Trophoblast cell (in vitro differentiated cells and primary cell): Measurements from ENCODE around the gene C1R.

Experiments
- DNase-seq, 2 donors: peaks; one replicate each; pipeline ENCODE4 v3.0.0-alpha.2; 2016
- H2AFZ ChIP-seq: 2 replicates; pipeline ENCODE4 v1.6.1; 2013; ENCODE audit warnings: low read length, moderate library complexity, mild to moderate bottlenecking; ENCODE audit not compliant: insufficient read depth, poor library complexity
- H2AK5ac ChIP-seq: 2 replicates; pipeline ENCODE4 v1.6.1; 2013; ENCODE audit warnings: mild to moderate bottlenecking, low read length
- H2BK120ac ChIP-seq: 2 replicates; pipeline ENCODE4 v1.6.1; 2013; ENCODE audit warnings: low read length, mild to moderate bottlenecking, moderate library complexity; ENCODE audit not compliant: insufficient read depth, poor library complexity
- H2BK12ac ChIP-seq: 2 replicates; pipeline ENCODE4 v1.6.1; 2013; ENCODE audit warnings: mild to moderate bottlenecking, low read length, moderate library complexity
- H2BK5ac ChIP-seq: 2 replicates; pipeline ENCODE4 v1.6.1; 2013; ENCODE audit warnings: low read length, low read depth, moderate library complexity, mild to moderate bottlenecking; ENCODE audit not compliant: poor library complexity
- H3K14ac ChIP-seq: 2 replicates; pipeline ENCODE4 v1.6.1; 2013; ENCODE audit warnings: mild to moderate bottlenecking, low read length
- H3K18ac ChIP-seq: 2 replicates; pipeline ENCODE4 v1.6.1; 2013; ENCODE audit warnings: mild to moderate bottlenecking, low read length
- H3K23ac ChIP-seq: 2 replicates; pipeline ENCODE4 v1.6.1; 2013; ENCODE audit warnings: low read length
- H3K27ac ChIP-seq: 2 replicates; pipeline ENCODE4 v1.5.1; 2013; ENCODE audit warnings: low read depth, mild to moderate bottlenecking, inconsistent platforms, low read length, moderate library complexity
- H3K27me3 ChIP-seq: 2 replicates; pipeline ENCODE4 v1.6.1; 2013; ENCODE audit warnings: inconsistent platforms, mild to moderate bottlenecking, low read length, moderate library complexity; ENCODE audit not compliant: insufficient read depth
- H3K36me3 ChIP-seq, 2 experiments: 1 replicate in 1 of 2; 2 replicates in 1 of 2; pipeline ENCODE4 v1.6.1; 2013; ENCODE audit warnings: low read length in 2 of 2, mild to moderate bottlenecking in 2 of 2, moderate library complexity in 1 of 2; ENCODE audit not compliant: insufficient read depth in 2 of 2, control insufficient read depth in 1 of 2
- H3K4ac ChIP-seq: 2 replicates; pipeline ENCODE4 v1.6.1; 2013; ENCODE audit warnings: low read depth, mild to moderate bottlenecking, low read length, moderate library complexity
- H3K4me1 ChIP-seq, 2 experiments: 1 replicate in 1 of 2; 2 replicates in 1 of 2; pipeline ENCODE4 v1.6.1; 2013; ENCODE audit warnings: low read length in 2 of 2, mild to moderate bottlenecking in 2 of 2, moderate library complexity in 1 of 2; ENCODE audit not compliant: insufficient read depth in 2 of 2, control insufficient read depth in 1 of 2
- H3K4me2 ChIP-seq: 2 replicates; pipeline ENCODE4 v1.6.1; 2013; ENCODE audit warnings: inconsistent platforms, mild to moderate bottlenecking, low read length, moderate library complexity
- H3K4me3 ChIP-seq: 2 replicates; pipeline ENCODE4 v1.5.1; 2013; ENCODE audit warnings: mild to moderate bottlenecking, low read depth, low read length, inconsistent platforms
- H3K79me1 ChIP-seq: one replicate; pipeline ENCODE4 v1.6.1; 2013; ENCODE audit warnings: low read length
- H3K79me2 ChIP-seq: 2 replicates; pipeline ENCODE4 v1.6.1; 2013; ENCODE audit warnings: low read length, mild to moderate bottlenecking; ENCODE audit not compliant: control insufficient read depth, insufficient read depth, poor library complexity
- H3K9ac ChIP-seq: 2 replicates; pipeline ENCODE4 v1.6.1; 2013; ENCODE audit warnings: mild to moderate bottlenecking, low read length
- H3K9me3 ChIP-seq: 2 replicates; pipeline ENCODE4 v1.6.1; 2013; ENCODE audit warnings: low read depth, mild to moderate bottlenecking, control low read depth, inconsistent platforms, low read length; ENCODE audit not compliant: insufficient read depth
- H4K12ac ChIP-seq: 2 replicates; pipeline ENCODE4 v1.6.1; 2013; ENCODE audit warnings: low read depth, mild to moderate bottlenecking, low read length, moderate library complexity
- H4K8ac ChIP-seq: 2 replicates; pipeline ENCODE4 v1.6.1; 2013; ENCODE audit warnings: low read depth, mild to moderate bottlenecking, low read length, moderate library complexity
- H4K91ac ChIP-seq: one replicate; pipeline ENCODE4 v1.6.1; 2013; ENCODE audit warnings: low read depth, mild to moderate bottlenecking, low read length, moderate library complexity
- WGBS: extraction: QIAGEN DNeasy Blood & Tissue Kit; methylation state at CpG from one replicate; pipeline ENCODE4 v1.1.7; 2013; ENCODE audit warnings: missing lambda C conversion rate; ENCODE audit not compliant: insufficient read length, insufficient coverage; ENCODE audit errors: extremely low coverage; 5-methylcytosine and 5-hydroxymethylcytosine counted together

C1R gene

DNA sequence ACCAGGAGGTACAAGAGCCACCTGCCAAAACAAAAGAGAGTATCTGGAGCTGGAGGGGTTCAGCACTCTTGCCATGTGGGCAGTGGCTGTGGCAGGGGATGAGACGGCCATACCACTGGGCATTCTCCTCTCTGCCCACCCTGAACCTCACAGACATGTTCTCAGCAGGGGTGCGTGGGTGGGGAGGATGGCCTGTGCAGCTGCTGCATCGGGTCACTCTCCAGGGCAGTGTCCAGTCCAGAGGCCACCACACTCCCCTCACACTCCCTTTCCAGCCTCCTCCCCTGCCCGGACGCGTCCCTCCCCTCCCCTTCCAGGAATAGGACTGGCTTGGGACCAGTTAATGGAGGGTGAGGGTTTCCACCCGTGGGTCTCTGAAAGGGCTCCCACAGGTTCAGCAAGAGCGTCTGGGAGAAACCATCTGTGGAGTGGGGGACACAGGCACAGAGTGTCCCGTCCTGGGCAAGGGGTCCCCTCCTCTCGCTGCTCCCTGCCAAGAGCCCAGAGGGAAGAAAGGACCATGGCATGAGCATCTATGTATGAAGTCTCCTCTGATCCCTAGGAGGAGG, 501 bp downstream of the C1R start:
- Histone ChIP-seq H4K12ac (no peak overlapping the region), H3K9me3 (no peaks in the 10 kb centered on the region), H3K27ac (no peak overlapping the region), H4K8ac (no peak overlapping the region), H3K27me3 (no peaks in the 10 kb centered on the region), H2BK12ac (no peak overlapping the region), H3K9ac (no peak overlapping the region), H3K4ac (no peak overlapping the region), H3K79me2 (no peaks in the 10 kb centered on the region), H3K4me2 (no peak overlapping the region), H3K14ac (no peak overlapping the region), H3K23ac (no peak overlapping the region), H3K36me3 (no peaks in the 10 kb centered on the region), H2BK120ac (no peak overlapping the region), H4K91ac (no peak overlapping the region), H3K4me3 (no peak overlapping the region), H2AK5ac (no peak overlapping the region), H3K18ac (no peak overlapping the region), H2AFZ (no peak overlapping the region), H3K4me1 (no peaks in the 10 kb centered on the region), H3K79me1 (no peaks in the 10 kb centered on the region), H2BK5ac (no peak overlapping the region)
- DNase-seq, result no peak
- no CpG with 5 or more reads among the region's 10 CpGs for WGBS

DNA sequence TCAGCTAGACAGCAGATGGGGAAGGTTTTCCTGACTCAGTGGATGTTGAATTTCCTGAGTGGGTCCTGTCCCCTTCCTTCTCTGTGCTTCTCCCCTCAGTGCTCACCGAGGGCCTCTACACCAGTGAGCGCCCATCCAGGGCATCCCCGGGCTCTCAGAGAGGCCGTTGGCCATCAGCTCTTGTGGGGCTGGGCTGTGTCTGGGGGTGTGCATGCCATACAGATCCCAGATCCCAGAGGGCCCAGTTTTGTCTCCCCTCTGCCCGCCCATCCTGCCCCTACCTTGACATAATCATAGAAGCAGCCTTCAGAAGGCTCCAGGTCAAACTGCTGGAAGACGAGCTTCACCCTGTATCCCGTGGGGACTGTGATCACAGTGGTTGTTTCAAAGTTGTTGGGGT, 1.1 kb downstream of the C1R start:
- no peak overlapping the region for H3K14ac ChIP-seq
- WGBS, result no CpG with 5 or more reads among the region's 7 CpGs
- H4K12ac ChIP-seq, result no peak overlapping the region

DNA sequence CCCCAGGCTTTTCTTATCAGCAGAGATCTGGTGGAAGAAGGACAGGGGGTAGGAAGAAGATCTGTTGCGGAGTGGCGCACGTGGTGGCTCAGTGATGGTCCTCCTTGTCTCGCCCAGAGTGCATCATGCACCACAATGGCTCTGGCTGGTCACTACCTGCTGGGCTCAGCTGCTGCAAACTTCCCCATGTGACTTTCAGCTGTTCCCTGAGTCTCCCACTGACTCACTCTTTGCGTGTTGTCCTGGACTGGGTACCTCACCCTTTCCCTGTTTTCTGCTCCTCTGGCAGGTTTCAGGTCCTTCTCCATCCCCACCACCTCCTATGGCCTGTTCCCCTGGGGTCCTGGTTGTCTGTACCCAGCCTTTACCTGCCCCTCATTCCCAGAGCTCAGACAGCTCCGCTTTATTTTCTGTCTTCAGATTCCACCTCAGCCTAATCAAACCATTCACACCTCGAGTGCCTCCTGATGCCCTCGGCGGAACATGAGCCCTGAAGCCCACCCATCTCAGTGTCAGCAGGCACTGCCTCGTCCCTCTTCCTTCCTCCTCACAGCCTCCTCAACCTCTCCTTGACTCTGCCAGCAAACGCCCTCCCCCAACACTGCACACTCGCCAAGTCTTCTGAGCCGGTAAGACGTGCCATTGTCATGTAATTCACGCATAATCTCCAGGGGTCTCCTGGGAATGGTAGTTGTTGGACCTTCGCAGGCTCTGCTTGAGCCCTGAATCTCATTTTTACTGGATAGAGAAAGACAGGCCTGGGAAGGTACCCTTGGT, 1.8 kb downstream of the C1R start:
- Histone ChIP-seq H3K36me3 (no peaks in the 10 kb centered on the region), H3K4me3 (peak overlapping the region; percentile 36), H3K14ac (no peak overlapping the region), H2BK5ac (no peak overlapping the region), H4K91ac (no peak overlapping the region), H3K4me1 (no peaks in the 10 kb centered on the region), H3K27me3 (no peaks in the 10 kb centered on the region), H2AK5ac (no peak overlapping the region), H3K9ac (no peak overlapping the region), H4K12ac (no peak overlapping the region), H2BK12ac (no peak overlapping the region), H3K23ac (no peak overlapping the region), H3K4me2 (no peak overlapping the region), H2AFZ (no peak overlapping the region), H3K79me1 (no peaks in the 10 kb centered on the region), H3K18ac (no peak overlapping the region), H2BK120ac (no peak overlapping the region), H4K8ac (no peak overlapping the region), H3K27ac (no peak overlapping the region), H3K79me2 (no peaks in the 10 kb centered on the region), H3K4ac (no peak overlapping the region), H3K9me3 (no peaks in the 10 kb centered on the region)
- DNase-seq, result no peak
- WGBS, result no CpG with 5 or more reads among the region's 16 CpGs

More for the DNA sequence above, 1.1 kb downstream of the C1R start:
- Histone ChIP-seq H3K9ac (no peak overlapping the region), H3K27ac (no peak overlapping the region), H2AFZ (no peak overlapping the region), H3K4me3 (no peak overlapping the region), H4K8ac (no peak overlapping the region), H3K4ac (no peak overlapping the region), H4K91ac (no peak overlapping the region), H3K18ac (no peak overlapping the region), H3K79me1 (no peaks in the 10 kb centered on the region), H2BK12ac (no peak overlapping the region), H3K36me3 (no peaks in the 10 kb centered on the region), H3K27me3 (no peaks in the 10 kb centered on the region), H3K79me2 (no peaks in the 10 kb centered on the region), H3K9me3 (no peaks in the 10 kb centered on the region), H3K23ac (no peak overlapping the region), H2BK120ac (no peak overlapping the region), H2AK5ac (no peak overlapping the region), H3K4me1 (no peaks in the 10 kb centered on the region), H2BK5ac (no peak overlapping the region), H3K4me2 (no peak overlapping the region)
- DNase-seq, result no peak

DNA sequence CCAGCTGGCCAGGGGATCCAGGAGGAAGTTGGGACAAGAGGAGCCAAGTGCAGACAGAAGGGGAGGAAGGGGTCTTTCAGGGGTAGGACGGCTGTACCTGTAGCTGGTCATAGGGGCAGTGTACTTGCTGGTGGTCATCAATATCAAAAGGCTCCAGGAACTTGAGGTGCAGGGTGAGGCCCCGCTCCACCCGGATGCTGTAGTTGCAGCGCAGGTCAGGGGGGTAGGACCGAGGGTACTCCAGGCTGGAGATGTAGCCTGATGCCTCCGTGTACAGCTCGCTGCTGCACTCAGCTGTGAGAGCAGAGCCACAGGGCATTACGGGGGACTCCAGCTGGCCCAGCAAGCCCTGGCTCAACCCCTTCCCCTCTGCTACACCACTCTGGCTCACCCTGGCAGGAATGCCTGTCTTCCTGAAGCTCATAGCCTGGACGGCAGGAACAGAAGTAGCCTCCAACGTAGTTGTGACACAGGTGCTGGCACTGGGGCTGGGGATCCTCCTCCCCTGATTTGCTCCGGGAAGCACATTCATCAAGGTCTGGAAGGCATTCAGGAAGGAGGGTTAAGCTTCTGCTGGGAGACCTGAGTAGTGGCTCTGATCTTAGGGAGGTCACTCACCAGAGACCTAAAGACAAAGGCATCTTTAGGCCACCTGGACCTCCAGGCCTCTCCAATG, 2.9 kb downstream of the C1R start:
- Histone ChIP-seq H3K23ac (no peak overlapping the region), H2AFZ (no peak overlapping the region)
- WGBS, result no CpG with 5 or more reads among the region's 11 CpGs

More for the DNA sequence above, 2.9 kb downstream of the C1R start:
- Histone ChIP-seq H4K91ac (no peak overlapping the region), H3K4ac (no peak overlapping the region), H3K4me2 (no peak overlapping the region), H2BK120ac (no peak overlapping the region), H2AK5ac (no peak overlapping the region), H3K79me1 (no peaks in the 10 kb centered on the region), H3K4me3 (no peak overlapping the region), H3K9ac (no peak overlapping the region), H3K4me1 (no peaks in the 10 kb centered on the region), H4K8ac (no peak overlapping the region), H3K9me3 (no peaks in the 10 kb centered on the region), H4K12ac (no peak overlapping the region), H2BK12ac (no peak overlapping the region), H3K36me3 (no peaks in the 10 kb centered on the region), H3K27me3 (no peaks in the 10 kb centered on the region), H3K14ac (no peak overlapping the region), H3K27ac (no peak overlapping the region), H3K79me2 (no peaks in the 10 kb centered on the region), H2BK5ac (no peak overlapping the region), H3K18ac (no peak overlapping the region)
- DNase-seq, result no peak
